A549 (cell line): Measurements from ENCODE around the gene SLIT3.

Source experiments
- EP300 ChIP-seq, 2 experiments: fragments of >200 bp; sonication (Bioruptor Twin); formaldehyde crosslinking; IDR thresholded peaks; 2 replicates in 1 of 2; 3 replicates in 1 of 2; pipeline ENCODE4 v1.6.1; 2016 to 2017
- MAX ChIP-seq: IDR thresholded peaks from 2 replicates; pipeline ENCODE4 v1.6.1; 2012
- POLR2AphosphoS2 ChIP-seq: conservative IDR thresholded peaks from 2 replicates; pipeline ENCODE4 v1.6.1; 2012; ENCODE audit warnings: low read length, improper control_type of control experiment, inconsistent platforms
- TF ChIP-seq, protein P1 (sequence below): fragments of 450-650 bp; IDR thresholded peaks from 2 replicates; pipeline ENCODE4 v1.6.1; 2014; ENCODE audit warnings: antibody characterized with exemption

DNA sequence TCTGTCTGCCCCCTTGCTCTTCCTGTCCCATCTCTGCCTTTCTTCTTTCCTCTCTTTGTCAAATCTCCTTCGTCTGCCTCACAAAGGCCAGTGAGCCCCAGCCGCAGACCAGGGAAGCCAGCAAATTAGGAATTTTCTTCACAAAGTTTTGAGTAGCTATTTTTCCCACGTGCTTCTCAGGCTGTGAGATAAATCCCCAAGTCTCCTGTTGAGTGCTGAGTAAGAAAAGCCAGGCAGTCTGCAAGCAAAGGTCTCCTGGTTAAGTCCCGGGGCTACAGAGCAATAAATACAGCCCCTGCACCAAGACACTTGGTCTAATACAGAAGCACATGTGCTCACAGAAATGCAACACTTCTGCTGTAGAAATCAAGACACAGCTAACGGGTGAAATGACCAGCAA lies 284.9 kb downstream of the SLIT3 start:
- no peak for TF ChIP-seq POLR2AphosphoS2
- no peak for TF ChIP-seq EP300 (IDR thresholded peaks at IDR 0.05)
- TF ChIP-seq, protein P1, sequence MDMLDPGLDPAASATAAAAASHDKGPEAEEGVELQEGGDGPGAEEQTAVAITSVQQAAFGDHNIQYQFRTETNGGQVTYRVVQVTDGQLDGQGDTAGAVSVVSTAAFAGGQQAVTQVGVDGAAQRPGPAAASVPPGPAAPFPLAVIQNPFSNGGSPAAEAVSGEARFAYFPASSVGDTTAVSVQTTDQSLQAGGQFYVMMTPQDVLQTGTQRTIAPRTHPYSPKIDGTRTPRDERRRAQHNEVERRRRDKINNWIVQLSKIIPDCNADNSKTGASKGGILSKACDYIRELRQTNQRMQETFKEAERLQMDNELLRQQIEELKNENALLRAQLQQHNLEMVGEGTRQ = no peak
- TF ChIP-seq MAX = no peak
